Measurements from ENCODE around the gene LRIG3. TPM values are rescaled to one million over a fixed set of nuclear protein-coding genes. Genes with fewer than 3 reads are reported as not detected.

Gene LRIG3
- total and polyA plus RNA-seq, 2 donors from 2014 or later = 4.4 to 40.5 TPM

DNA sequence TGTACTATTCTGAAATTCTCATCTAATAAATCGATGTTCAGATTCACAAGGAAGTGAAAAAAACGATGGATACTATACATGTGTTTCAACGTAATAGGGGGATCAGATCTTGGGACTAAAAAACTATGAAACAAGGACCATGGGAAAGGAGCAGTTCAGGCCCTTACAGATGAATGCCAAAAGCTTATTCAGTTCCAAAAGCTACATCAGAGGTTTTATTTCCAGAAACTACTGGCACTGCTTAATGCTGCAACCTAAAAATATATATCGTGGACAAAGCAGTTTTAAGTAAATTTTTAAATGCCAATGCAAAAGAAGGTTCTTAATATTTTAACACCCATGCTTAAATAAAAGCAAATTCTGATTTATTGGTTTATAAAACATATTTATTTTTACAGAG lies 38.5 kb downstream of the LRIG3 start:
- Histone ChIP-seq H3K9me3 (ENCODE audit: control insufficient read depth in 2 of 3, insufficient read depth in 1 of 3, low read length in 3 of 3) (no peaks in the 10 kb centered on the region), H3K27me3 (ENCODE audit: control insufficient read depth, insufficient read depth, low read length) (no peaks in the 10 kb centered on the region), H3K9ac (ENCODE audit: low read length in 3 of 3) (no peak overlapping the region), H3K27ac (ENCODE audit: low read depth in 2 of 2, low read length in 2 of 2) (no peak overlapping the region), H3K4me1 (ENCODE audit: control insufficient read depth in 2 of 3, insufficient read depth in 2 of 3, low read depth in 1 of 3, low read length in 3 of 3) (no peaks in the 10 kb centered on the region), H3K4me3 (ENCODE audit: low read length in 3 of 3) (no peak overlapping the region), H3K36me3 (ENCODE audit: control insufficient read depth in 2 of 3, insufficient read depth in 3 of 3, low read length in 3 of 3) (peaks cover 18 to 65% (median 31%) of the 10 kb centered on the region in 3 donors)
- TF ChIP-seq CTCF (IDR thresholded peaks at IDR 0.05; ENCODE audit: borderline replicate concordance, extremely low read depth, insufficient read depth) = no peak
- intact Hi-C loops (cut with DNase I) = no loop called here
- DNase-seq (no peak), FAIRE-seq (no peak)

- peaks cover 18 to 59% (median 31%) of the 10 kb centered on the region in 3 donors for H3K36me3 ChIP-seq (ENCODE audit: control insufficient read depth in 2 of 3, insufficient read depth in 3 of 3, low read length in 3 of 3)
- H3K9me3 ChIP-seq (ENCODE audit: control insufficient read depth in 2 of 3, insufficient read depth in 1 of 3, low read length in 3 of 3) = no peaks in the 10 kb centered on the region
- no peak overlapping the region for H3K4me3 ChIP-seq (ENCODE audit: low read length in 3 of 3)
- no peak for TF ChIP-seq CTCF (IDR thresholded peaks at IDR 0.05; ENCODE audit: borderline replicate concordance, extremely low read depth, insufficient read depth)
- FAIRE-seq = no peak
- DNase-seq = no peak
- no peaks in the 10 kb centered on the region for H3K4me1 ChIP-seq (ENCODE audit: control insufficient read depth in 2 of 3, insufficient read depth in 2 of 3, low read depth in 1 of 3, low read length in 3 of 3)
- no peak overlapping the region for H3K27ac ChIP-seq (ENCODE audit: low read depth in 2 of 2, low read length in 2 of 2)
- H3K27me3 ChIP-seq (ENCODE audit: control insufficient read depth, insufficient read depth, low read length) = no peaks in the 10 kb centered on the region
- intact Hi-C loops (cut with DNase I) = no loop called here
- H3K9ac ChIP-seq (ENCODE audit: low read length in 3 of 3) = no peak overlapping the region
Observed at GRCh38 chr12:58880639-58881038, 39.7 kb downstream of the LRIG3 start.

DNA sequence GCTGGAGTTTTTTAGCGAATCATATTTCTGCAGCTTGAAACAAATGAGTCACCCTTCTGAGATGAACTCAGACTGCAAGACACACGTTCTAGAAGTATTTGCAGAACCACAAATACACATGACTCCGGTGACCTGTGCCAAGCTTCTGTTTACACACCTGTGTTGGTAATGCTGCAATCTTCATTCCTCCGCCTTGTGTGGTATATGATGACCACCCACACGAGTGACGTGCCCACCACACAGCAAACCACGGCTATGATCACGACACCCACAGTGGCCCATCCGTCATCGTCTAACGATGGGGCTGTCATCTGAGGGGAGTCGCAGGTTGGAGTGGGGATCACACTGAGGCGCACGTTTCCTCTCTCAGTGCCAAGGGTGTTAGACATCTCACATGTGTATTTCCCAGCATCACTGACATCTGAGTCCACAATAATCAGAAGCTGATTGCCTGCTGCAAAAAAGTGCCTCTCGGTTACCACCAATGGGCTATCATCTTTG lies 43.0 kb downstream of the LRIG3 start:
- H3K36me3 ChIP-seq (ENCODE audit: control insufficient read depth in 2 of 3, insufficient read depth in 3 of 3, low read length in 3 of 3) = peaks cover 21 to 73% (median 51%) of the 10 kb centered on the region in 3 donors
- no peak overlapping the region for H3K27ac ChIP-seq (ENCODE audit: low read depth in 2 of 2, low read length in 2 of 2)
- FAIRE-seq (no peak), DNase-seq (no peak)
- no peaks in the 10 kb centered on the region for H3K4me1 ChIP-seq (ENCODE audit: control insufficient read depth in 2 of 3, insufficient read depth in 2 of 3, low read depth in 1 of 3, low read length in 3 of 3)
- H3K9ac ChIP-seq (ENCODE audit: low read length in 3 of 3) = no peak overlapping the region
- intact Hi-C loops (cut with DNase I) = no loop called here
- H3K4me3 ChIP-seq (ENCODE audit: low read length in 3 of 3) = no peak overlapping the region
- no peaks in the 10 kb centered on the region for H3K9me3 ChIP-seq (ENCODE audit: control insufficient read depth in 2 of 3, insufficient read depth in 1 of 3, low read length in 3 of 3)
- no peak for TF ChIP-seq CTCF (IDR thresholded peaks at IDR 0.05; ENCODE audit: borderline replicate concordance, extremely low read depth, insufficient read depth)
- H3K27me3 ChIP-seq (ENCODE audit: control insufficient read depth, insufficient read depth, low read length) = no peaks in the 10 kb centered on the region

GRCh38 chr12:58873496-58873895 lies 46.8 kb downstream of the LRIG3 start:
- Histone ChIP-seq H3K9ac (ENCODE audit: low read length in 3 of 3) (no peak overlapping the region), H3K4me1 (ENCODE audit: control insufficient read depth in 2 of 3, insufficient read depth in 2 of 3, low read depth in 1 of 3, low read length in 3 of 3) (no peaks in the 10 kb centered on the region), H3K36me3 (ENCODE audit: control insufficient read depth in 2 of 3, insufficient read depth in 3 of 3, low read length in 3 of 3) (peaks cover 5 to 51% (median 44%) of the 10 kb centered on the region in 3 donors), H3K4me3 (ENCODE audit: low read length in 3 of 3) (no peak overlapping the region), H3K27me3 (ENCODE audit: control insufficient read depth, insufficient read depth, low read length) (no peaks in the 10 kb centered on the region), H3K27ac (ENCODE audit: low read depth in 2 of 2, low read length in 2 of 2) (no peak overlapping the region), H3K9me3 (ENCODE audit: control insufficient read depth in 2 of 3, insufficient read depth in 1 of 3, low read length in 3 of 3) (no peaks in the 10 kb centered on the region)
- no peak for DNase-seq
- intact Hi-C loops (cut with DNase I) = no loop called here
- no peak for TF ChIP-seq CTCF (IDR thresholded peaks at IDR 0.05; ENCODE audit: borderline replicate concordance, extremely low read depth, insufficient read depth)
- FAIRE-seq = no peak
